CD14-positive monocyte (primary cell): ENCODE data around the gene BTN3A1. TPM values are rescaled to one million over a fixed set of nuclear protein-coding genes. Genes with fewer than 3 reads are reported as not detected.
A peak's percentile ranks its signal among the peaks of the same experiment; 100 is the strongest.

ENCODE experiments used
- DNase-seq, 3 donors: peaks; one replicate each; pipeline ENCODE4 v3.0.0-alpha.2; 2011 to 2022
- H2AFZ ChIP-seq: 2 replicates; pipeline ENCODE4 v1.6.0; 2012; ENCODE audit warnings: mild to moderate bottlenecking, low read depth, low read length, inconsistent platforms; ENCODE audit not compliant: insufficient read depth, poor library complexity, severe bottlenecking
- H3K27ac ChIP-seq, 2 donors: 1 replicate in 1 of 2; 2 replicates in 1 of 2; pipeline ENCODE4 v1.5.1; 2012 to 2013; ENCODE audit warnings: low read length in 2 of 2, control low read depth in 1 of 2, inconsistent platforms in 1 of 2, low read depth in 1 of 2, mild to moderate bottlenecking in 1 of 2
- H3K27me3 ChIP-seq, 2 donors: one replicate each; pipeline versions ENCODE4 v1.6.0 to v1.6.1; 2011 to 2013; ENCODE audit warnings: low read length in 2 of 2; ENCODE audit not compliant: control insufficient read depth in 2 of 2, insufficient read depth in 2 of 2
- H3K36me3 ChIP-seq, 2 donors: replicated peaks in 1 of 2; 1 replicate in 1 of 2; 2 replicates in 1 of 2; pipeline versions ENCODE4 v1.5.1 to v1.6.1; 2012 to 2013; ENCODE audit warnings: low read length in 2 of 2, control low read depth in 1 of 2, inconsistent platforms in 1 of 2, mild to moderate bottlenecking in 1 of 2; ENCODE audit not compliant: insufficient read depth in 2 of 2, control insufficient read depth in 1 of 2
- H3K4me1 ChIP-seq, 2 donors: 1 replicate in 1 of 2; 2 replicates in 1 of 2; pipeline versions ENCODE4 v1.5.1 to v1.6.1; 2012 to 2013; ENCODE audit warnings: low read length in 2 of 2, control low read depth in 1 of 2, inconsistent platforms in 1 of 2, mild to moderate bottlenecking in 1 of 2, moderate library complexity in 1 of 2; ENCODE audit not compliant: insufficient read depth in 2 of 2, control insufficient read depth in 1 of 2
- H3K4me2 ChIP-seq: replicated peaks from 2 replicates; pipeline ENCODE3; 2012; ENCODE audit warnings: low read length, moderate library complexity, mild to moderate bottlenecking; ENCODE audit not compliant: poor library complexity, severe bottlenecking; ENCODE audit errors: extremely low read depth
- H3K4me3 ChIP-seq, 3 experiments: fragments of 200-600 bp in 1 of 3; sonication (generic) in 1 of 3; replicated peaks in 1 of 3; 1 replicate in 2 of 3; 2 replicates in 1 of 3; pipeline ENCODE4 v1.5.1; 2011 to 2013; ENCODE audit warnings: low read length in 3 of 3, mild to moderate bottlenecking in 3 of 3, control low read depth in 2 of 3, low read depth in 2 of 3, inconsistent platforms in 1 of 3, moderate library complexity in 1 of 3
- H3K79me2 ChIP-seq: 2 replicates; pipeline ENCODE4 v1.6.0; 2012; ENCODE audit warnings: mild to moderate bottlenecking, control low read depth, inconsistent platforms, low read length, moderate library complexity; ENCODE audit not compliant: insufficient read depth
- H3K9ac ChIP-seq: 2 replicates; pipeline ENCODE4 v1.6.0; 2017; ENCODE audit warnings: low read length, mild to moderate bottlenecking; ENCODE audit not compliant: insufficient read depth, poor library complexity, severe bottlenecking
- H3K9me3 ChIP-seq, 2 donors: replicated peaks in 1 of 2; 1 replicate in 1 of 2; 2 replicates in 1 of 2; pipeline versions ENCODE4 v1.5.1 to v1.6.1; 2012 to 2013; ENCODE audit warnings: low read length in 2 of 2, control low read depth in 1 of 2; ENCODE audit not compliant: control insufficient read depth in 1 of 2, insufficient read depth in 1 of 2
- H4K20me1 ChIP-seq: 2 replicates; pipeline ENCODE4 v1.6.0; 2012; ENCODE audit warnings: mild to moderate bottlenecking, low read length, control low read depth, moderate library complexity; ENCODE audit not compliant: insufficient read depth
- H3K27ac Mint-ChIP-seq, 7 donors: one replicate each; pipeline ENCODE4 v1.8.0; 2020; ENCODE audit warnings: mild to moderate bottlenecking in 7 of 7, mixed read lengths in 7 of 7, moderate library complexity in 6 of 7, inconsistent platforms in 2 of 7
- H3K27me3 Mint-ChIP-seq, 3 donors: one replicate each; pipeline ENCODE4 v1.8.0; 2021 to 2022; ENCODE audit warnings: low read depth in 3 of 3, mild to moderate bottlenecking in 3 of 3, mixed read lengths in 3 of 3, moderate library complexity in 3 of 3, inconsistent platforms in 1 of 3
- H3K36me3 Mint-ChIP-seq, 2 donors: one replicate each; pipeline ENCODE4 v1.8.0; 2020; ENCODE audit warnings: mixed read lengths in 2 of 2, inconsistent platforms in 1 of 2, mild to moderate bottlenecking in 1 of 2
- H3K4me1 Mint-ChIP-seq: one replicate; pipeline ENCODE4 v1.8.0; 2020; ENCODE audit warnings: mild to moderate bottlenecking, mixed read lengths
- H3K4me3 Mint-ChIP-seq, 2 donors: one replicate each; pipeline ENCODE4 v1.8.0; 2020; ENCODE audit warnings: mild to moderate bottlenecking in 2 of 2, mixed read lengths in 2 of 2, moderate library complexity in 1 of 2
- H3K9me3 Mint-ChIP-seq, 7 donors: one replicate each; pipeline ENCODE4 v1.8.0; 2020 to 2022; ENCODE audit warnings: mixed read lengths in 7 of 7, mild to moderate bottlenecking in 6 of 7, moderate library complexity in 6 of 7, inconsistent platforms in 2 of 7
- WGBS: methylation state at CpG from one replicate; pipeline ENCODE4 v1.1.5; 2013; ENCODE audit warnings: missing lambda C conversion rate; ENCODE audit not compliant: insufficient coverage; 5-methylcytosine and 5-hydroxymethylcytosine counted together
- intact Hi-C, 2 donors: fragments of 100-400 bp; cut with micrococcal nuclease; formaldehyde crosslinking; loops; one replicate each; pipeline versions ENCODE4 v1.15.0 to v1.15.1; 2023
- polyA plus RNA-seq, 3 donors: library from polyadenylated mRNA; depleted of rRNA in 1 of 3; unstranded in 2 of 3; stranded (reverse) in 1 of 3; fragments of 300-500 nt in 2 of 3; fragments of >200 nt in 1 of 3; fragmentation: Illumina TruSeq in 2 of 3; gene quantifications; 1 replicate in 2 of 3; 2 replicates in 1 of 3; pipeline ENCODE4 v1.2.3, GENCODE V29; 2012 to 2021
- TF ChIP-seq, protein P1 (sequence below): fragments of 200-600 bp; IDR thresholded peaks from one replicate; pipeline ENCODE4 v1.8.0; 2022; ENCODE audit warnings: antibody characterized with exemption, mild to moderate bottlenecking

BTN3A1 gene
- polyA plus RNA-seq, 3 donors: 19.7 to 114 (median 25.1) TPM

DNA sequence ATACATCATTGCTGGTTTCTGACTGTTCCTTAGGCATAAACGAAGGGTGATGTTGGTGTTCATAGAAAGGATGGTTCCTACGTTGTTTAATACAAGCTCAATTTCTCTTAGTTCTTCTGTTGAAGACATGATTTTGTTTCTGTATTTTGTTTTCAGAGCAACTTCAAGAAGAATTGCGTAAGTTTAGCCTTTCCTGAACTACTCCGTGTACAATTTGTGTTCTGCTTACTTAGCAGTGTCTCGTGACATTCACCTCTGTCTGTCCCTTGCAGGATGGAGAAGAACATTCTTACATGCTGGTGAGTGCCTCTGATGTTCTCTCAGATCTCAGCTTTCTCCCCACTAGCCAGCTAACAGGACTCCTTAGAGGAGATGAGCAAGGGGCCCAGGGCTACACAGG is 11.5 kb upstream of the BTN3A1 start:
- no peak overlapping the region for H3K4me2 ChIP-seq
- peaks cover 4% of the 10 kb centered on the region for H4K20me1 ChIP-seq
- peaks cover 0 to 1% (median 0%) of the 10 kb centered on the region in 3 donors for H3K27me3 Mint-ChIP-seq
- no peaks in the 10 kb centered on the region for H3K9me3 ChIP-seq
- intact Hi-C loops: no loop called here
- no peak overlapping the region for H3K4me3 Mint-ChIP-seq
- TF ChIP-seq, protein P1, sequence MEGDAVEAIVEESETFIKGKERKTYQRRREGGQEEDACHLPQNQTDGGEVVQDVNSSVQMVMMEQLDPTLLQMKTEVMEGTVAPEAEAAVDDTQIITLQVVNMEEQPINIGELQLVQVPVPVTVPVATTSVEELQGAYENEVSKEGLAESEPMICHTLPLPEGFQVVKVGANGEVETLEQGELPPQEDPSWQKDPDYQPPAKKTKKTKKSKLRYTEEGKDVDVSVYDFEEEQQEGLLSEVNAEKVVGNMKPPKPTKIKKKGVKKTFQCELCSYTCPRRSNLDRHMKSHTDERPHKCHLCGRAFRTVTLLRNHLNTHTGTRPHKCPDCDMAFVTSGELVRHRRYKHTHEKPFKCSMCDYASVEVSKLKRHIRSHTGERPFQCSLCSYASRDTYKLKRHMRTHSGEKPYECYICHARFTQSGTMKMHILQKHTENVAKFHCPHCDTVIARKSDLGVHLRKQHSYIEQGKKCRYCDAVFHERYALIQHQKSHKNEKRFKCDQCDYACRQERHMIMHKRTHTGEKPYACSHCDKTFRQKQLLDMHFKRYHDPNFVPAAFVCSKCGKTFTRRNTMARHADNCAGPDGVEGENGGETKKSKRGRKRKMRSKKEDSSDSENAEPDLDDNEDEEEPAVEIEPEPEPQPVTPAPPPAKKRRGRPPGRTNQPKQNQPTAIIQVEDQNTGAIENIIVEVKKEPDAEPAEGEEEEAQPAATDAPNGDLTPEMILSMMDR: no peak
- DNase-seq: peak in 2 of 3 donors; percentile 27 to 54
- H3K9me3 Mint-ChIP-seq: peaks cover 0 to 3% (median 0%) of the 10 kb centered on the region in 7 donors
- peaks cover 34 to 35% of the 10 kb centered on the region in 2 donors for H3K4me1 ChIP-seq
- H3K4me1 Mint-ChIP-seq: peaks cover 46% of the 10 kb centered on the region
- peak overlapping the region in 1 of 2 donors; percentile 45 for H3K27ac ChIP-seq
- H3K36me3 ChIP-seq: peaks cover 17 to 33% of the 10 kb centered on the region in 2 donors
- peaks cover 20% of the 10 kb centered on the region for H3K79me2 ChIP-seq
- WGBS: 20% methylated on average over 3 of the region's 5 CpGs
- peaks cover 48 to 57% of the 10 kb centered on the region in 2 donors for H3K36me3 Mint-ChIP-seq
- peak overlapping the region in 5 of 7 donors; percentile 33 to 80 (median 68) for H3K27ac Mint-ChIP-seq
- no peak overlapping the region for H3K9ac ChIP-seq
- no peak overlapping the region for H2AFZ ChIP-seq
- H3K4me3 ChIP-seq: no peak overlapping the region
- H3K27me3 ChIP-seq: no peaks in the 10 kb centered on the region

DNA sequence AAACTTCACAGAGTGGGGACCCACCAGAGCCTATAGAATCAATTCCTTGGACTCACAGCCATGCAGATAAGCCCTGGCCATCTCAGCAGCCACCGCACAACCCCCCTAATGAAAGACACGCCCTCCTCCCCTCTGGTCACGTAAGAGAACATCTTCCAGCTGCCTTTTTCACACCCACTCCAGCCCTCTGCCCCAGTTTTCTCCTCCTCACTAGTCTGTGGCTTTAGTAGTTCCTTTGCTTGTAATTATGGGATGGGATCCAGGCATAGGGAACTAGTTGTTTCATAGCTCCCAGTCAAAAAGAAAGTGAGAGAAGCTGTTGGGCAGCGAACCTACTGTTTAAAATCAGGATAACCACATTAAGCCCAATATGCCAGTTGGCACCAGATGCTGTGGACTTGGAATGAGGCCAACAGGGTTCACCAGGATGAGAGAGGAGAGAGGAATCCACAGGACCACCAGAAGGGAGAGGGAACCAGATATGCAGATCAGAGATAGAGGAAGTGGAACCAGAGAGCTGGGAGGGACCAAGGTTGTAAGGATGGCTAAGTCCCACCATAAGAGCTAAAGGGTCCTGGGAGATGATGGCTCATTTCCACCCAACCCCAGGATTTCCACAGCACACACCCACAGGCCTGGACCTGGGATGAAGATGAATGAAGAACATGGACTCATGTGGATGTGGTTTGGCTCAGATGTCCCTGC is 9.0 kb upstream of the BTN3A1 start:
- Mint-ChIP-seq H3K4me1 (peaks cover 45% of the 10 kb centered on the region), H3K4me3 (no peak overlapping the region), H3K9me3 (peaks cover 0 to 3% (median 0%) of the 10 kb centered on the region in 7 donors), H3K27ac (peak overlapping the region in 5 of 7 donors; percentile 28 to 82 (median 65)), H3K36me3 (peaks cover 39 to 50% of the 10 kb centered on the region in 2 donors), H3K27me3 (peaks cover 0 to 2% (median 1%) of the 10 kb centered on the region in 3 donors)
- DNase-seq: no peak
- TF ChIP-seq, protein P1: no peak
- no peaks in the 10 kb centered on the region for H3K9me3 ChIP-seq
- peaks cover 13 to 28% of the 10 kb centered on the region in 2 donors for H3K36me3 ChIP-seq
- H3K9ac ChIP-seq: no peak overlapping the region
- H3K27me3 ChIP-seq: no peaks in the 10 kb centered on the region
- WGBS: 54% methylated on average over 3 of the region's 4 CpGs
- H3K27ac ChIP-seq: peak overlapping the region; percentile 24 to 45
- H4K20me1 ChIP-seq: peaks cover 4% of the 10 kb centered on the region
- intact Hi-C loops: no loop called here
- H3K4me2 ChIP-seq: no peak overlapping the region
- H3K4me1 ChIP-seq: peaks cover 31 to 32% of the 10 kb centered on the region in 2 donors
- H3K4me3 ChIP-seq: no peak overlapping the region
- H2AFZ ChIP-seq: no peak overlapping the region
- H3K79me2 ChIP-seq: no peaks in the 10 kb centered on the region
